HepG2 (cell line): ENCODE measurements around the gene COASY. TPM values are rescaled to one million over a fixed set of nuclear protein-coding genes. Genes with fewer than 3 reads are reported as not detected.
A peak's percentile ranks its signal among the peaks of the same experiment; 100 is the strongest.

ENCODE experiments used
- AHDC1 ChIP-seq: sonication (generic); formaldehyde crosslinking; IDR thresholded peaks from 2 replicates; pipeline ENCODE4 v1.5.1; 2020; ENCODE audit warnings: mild to moderate bottlenecking, missing genetic modification reagents, borderline replicate concordance
- ATF4 ChIP-seq, 2 experiments: fragments of 450-650 bp in 1 of 2; sonication (generic) in 1 of 2; formaldehyde crosslinking; IDR thresholded peaks; 2 replicates each; pipeline versions ENCODE4 v1.5.0 to v1.8.0; 2020 to 2022; ENCODE audit warnings: mild to moderate bottlenecking in 1 of 2, missing genetic modification reagents in 1 of 2
- DPF2 ChIP-seq: sonication (generic); formaldehyde crosslinking; IDR thresholded peaks from 2 replicates; pipeline ENCODE4 v1.4.0; 2020; ENCODE audit warnings: mild to moderate bottlenecking, low read depth, missing genetic modification reagents, borderline replicate concordance
- FOXP1 ChIP-seq, 2 experiments: fragments of 450-650 bp in 1 of 2; IDR thresholded peaks; 2 replicates each; pipeline ENCODE4 v1.6.1; 2017 to 2018; ENCODE audit warnings: antibody characterized with exemption in 1 of 2
- KDM5A ChIP-seq: fragments of 200-600 bp; sonication (generic); IDR thresholded peaks from 2 replicates; pipeline ENCODE4 v1.7.0; 2018; ENCODE audit warnings: antibody characterized with exemption, mild to moderate bottlenecking, low read length, borderline replicate concordance
- KLF15 ChIP-seq: sonication (generic); formaldehyde crosslinking; IDR thresholded peaks from 2 replicates; pipeline ENCODE4 v1.8.1; 2023; ENCODE audit warnings: borderline replicate concordance, mild to moderate bottlenecking, inconsistent platforms, missing genetic modification reagents, mixed read lengths
- NCOR1 ChIP-seq: fragments of 200-600 bp; sonication (generic); IDR thresholded peaks from 2 replicates; pipeline ENCODE4 v1.7.0; 2017; ENCODE audit warnings: antibody characterized with exemption, low read length, borderline replicate concordance
- PHF21A ChIP-seq: sonication (generic); formaldehyde crosslinking; IDR thresholded peaks from 2 replicates; pipeline ENCODE4 v1.5.0; 2020; ENCODE audit warnings: mild to moderate bottlenecking, missing genetic modification reagents
- RAD21 ChIP-seq: fragments of 450-650 bp; formaldehyde crosslinking; IDR thresholded peaks from 2 replicates; pipeline ENCODE4 v1.5.0; 2020; ENCODE audit warnings: mild to moderate bottlenecking
- RBAK ChIP-seq: sonication (generic); formaldehyde crosslinking; IDR thresholded peaks from 2 replicates; pipeline ENCODE4 v1.5.1; 2020; ENCODE audit warnings: mild to moderate bottlenecking, missing genetic modification reagents
- RFXANK ChIP-seq: IDR thresholded peaks from 2 replicates; pipeline ENCODE4 v1.6.1; 2016
- SAFB2 ChIP-seq: sonication (generic); formaldehyde crosslinking; IDR thresholded peaks from 2 replicates; pipeline ENCODE4 v1.5.1; 2020; ENCODE audit warnings: missing genetic modification reagents, low read depth, mild to moderate bottlenecking, borderline replicate concordance
- TGIF2 ChIP-seq: IDR thresholded peaks from 2 replicates; pipeline ENCODE4 v1.6.1; 2016; ENCODE audit warnings: control low read depth, missing compliant biosample characterization
- ZKSCAN8 ChIP-seq: IDR thresholded peaks from 2 replicates; pipeline ENCODE4 v1.6.1; 2016; ENCODE audit warnings: borderline replicate concordance, missing genetic modification reagents, missing compliant biosample characterization
- ZNF230 ChIP-seq: sonication (generic); formaldehyde crosslinking; IDR thresholded peaks from 2 replicates; pipeline ENCODE4 v1.4.0; 2020; ENCODE audit warnings: mild to moderate bottlenecking, missing genetic modification reagents
- ZNF687 ChIP-seq: sonication (generic); formaldehyde crosslinking; IDR thresholded peaks from 2 replicates; pipeline ENCODE4 v1.5.1; 2020; ENCODE audit warnings: mild to moderate bottlenecking, missing genetic modification reagents, moderate library complexity
- ZNF891 ChIP-seq: sonication (generic); formaldehyde crosslinking; IDR thresholded peaks from 2 replicates; pipeline ENCODE4 v1.5.0; 2020; ENCODE audit warnings: mild to moderate bottlenecking, missing genetic modification reagents
- polyA plus RNA-seq, 8 experiments: library from polyadenylated mRNA; depleted of rRNA in 3 of 8; stranded (reverse) in 7 of 8; unstranded in 1 of 8; fragments of >200 nt; fragmentation: Illumina TruSeq in 4 of 8; extraction: Trizol in 4 of 8; gene quantifications; 2 replicates each; pipeline versions ENCODE4 v1.2.1 to v1.2.3, GENCODE V29; 2011 to 2016; ENCODE audit warnings: low read depth in 4 of 8, missing spikeins in 1 of 8, mixed read lengths in 1 of 8; ENCODE audit not compliant: insufficient read depth in 1 of 8
- total RNA-seq, 5 experiments: library from RNA; depleted of rRNA; stranded (reverse); fragments of >200 nt; fragmentation: Illumina TruSeq; extraction: Trizol; gene quantifications; 2 replicates each; pipeline ENCODE4 v1.2.3, GENCODE V29; 2016; ENCODE audit warnings: low read depth in 1 of 5

COASY gene
- total and polyA plus RNA-seq, 2 of the 13 experiments (the other 11 are each of a cell fraction or from before 2014, with no cell fraction given), result 90.7 to 125 TPM

GRCh38 chr17:42535155-42536047 is 26.5 kb upstream of the COASY start (continued):
- peak; percentile 54; the same call in 1 of the 2 replicates for TF ChIP-seq AHDC1 (CRISPR knock-in tag)
- TF ChIP-seq FOXP1 (IDR thresholded peaks at IDR 0.05), result no peak
- TF ChIP-seq FOXP1 (CRISPR knock-in tag; IDR thresholded peaks at IDR 0.05), result no peak
- peak; percentile 84; the same call in 1 of the 2 replicates for TF ChIP-seq SAFB2 (CRISPR knock-in tag)
- TF ChIP-seq PHF21A (CRISPR knock-in tag), result peak; percentile 18; the same call in 1 of the 2 replicates
- TF ChIP-seq KDM5A, result peak; percentile 47; the same call in 1 of the 2 replicates
- peak; percentile 36; the same call in 1 of the 2 replicates for TF ChIP-seq DPF2
- peak; percentile 42; the same call in 1 of the 2 replicates for TF ChIP-seq RBAK (CRISPR knock-in tag)
- 0 out of 2 replicates have a peak, but pooled peaks have one; percentile 55 for TF ChIP-seq RFXANK (CRISPR knock-in tag)
- TF ChIP-seq ZKSCAN8, result peak; percentile 74; the same call in 1 of the 2 replicates
- no peak for TF ChIP-seq NCOR1
- TF ChIP-seq ATF4 (CRISPR knock-in tag; IDR thresholded peaks at IDR 0.05), result 0 out of 4 replicates have a peak, but pooled peaks of 1 of the 2 experiments have one; percentile 43
- TF ChIP-seq ZNF891 (CRISPR knock-in tag), result no peak
- peak; percentile 37; the same call in 1 of the 2 replicates for TF ChIP-seq TGIF2 (CRISPR knock-in tag)
- TF ChIP-seq KLF15 (CRISPR knock-in tag), result no peak
- peak; percentile 89 for TF ChIP-seq ZNF687 (CRISPR knock-in tag)
- TF ChIP-seq ZNF230, result 0 out of 2 replicates have a peak, but pooled peaks have one; percentile 17
- TF ChIP-seq RAD21, result 0 out of 2 replicates have a peak, but pooled peaks have one; percentile 9
